ENCODE results near the gene ADGRG3. TPM values are rescaled to one million over a fixed set of nuclear protein-coding genes. Genes with fewer than 3 reads are reported as not detected.

ADGRG3 gene
- total and polyA plus RNA-seq, 2 of the 13 experiments (the other 11 are each of a cell fraction or from before 2014, with no cell fraction given), result 2.7 to 11.8 TPM

DNA sequence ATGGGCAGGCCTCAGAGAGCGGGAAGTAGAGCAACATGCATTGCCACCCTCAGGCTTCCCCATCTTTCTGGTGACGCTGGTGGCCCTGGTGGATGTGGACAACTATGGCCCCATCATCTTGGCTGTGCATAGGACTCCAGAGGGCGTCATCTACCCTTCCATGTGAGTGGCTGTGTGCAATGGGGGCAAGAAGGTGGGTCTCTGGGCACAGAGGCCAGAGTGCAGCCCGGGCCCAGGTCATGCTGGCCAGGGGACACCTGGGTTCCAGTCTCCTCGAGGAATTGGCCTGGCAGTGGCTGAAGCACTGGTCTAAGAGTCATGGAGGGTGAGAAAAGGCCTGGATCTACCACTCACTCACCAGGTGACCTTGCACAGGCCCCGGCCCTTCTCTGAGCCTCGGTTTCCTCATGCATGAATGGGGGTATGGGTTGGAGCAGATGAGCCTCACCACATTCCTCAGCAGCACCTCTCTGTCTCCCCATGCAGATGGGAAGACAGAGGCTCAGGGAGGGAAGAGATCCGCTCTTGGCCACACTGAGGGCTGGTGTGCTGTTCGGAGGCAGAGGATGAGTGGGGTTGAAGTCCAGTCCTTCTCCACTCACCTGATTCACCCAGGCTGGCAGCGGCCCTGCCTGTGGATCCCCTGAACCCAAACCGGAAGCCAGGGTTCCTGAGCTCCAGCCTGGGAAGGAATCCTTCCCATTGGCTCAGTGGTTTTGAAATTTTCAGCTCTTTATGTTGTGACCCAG lies 7.2 kb upstream of the ADGRG3 start (continued):
- TF ChIP-seq RXRB (CRISPR knock-in tag; IDR thresholded peaks at IDR 0.05; ENCODE audit: borderline replicate concordance), result peak; percentile 34; the same call in 1 of the 2 replicates
- TF ChIP-seq NONO (IDR thresholded peaks at IDR 0.05), result no peak
- TF ChIP-seq NONO (CRISPR knock-in tag; conservative IDR thresholded peaks at IDR 0.05), result no peak
- TF ChIP-seq SNRNP70 (IDR thresholded peaks at IDR 0.05; ENCODE audit: low read depth, low read length), result no peak
- no peak for TF ChIP-seq PRMT3 (CRISPR knock-in tag; IDR thresholded peaks at IDR 0.05; ENCODE audit: borderline replicate concordance, low read depth)
- TF ChIP-seq, protein P1, sequence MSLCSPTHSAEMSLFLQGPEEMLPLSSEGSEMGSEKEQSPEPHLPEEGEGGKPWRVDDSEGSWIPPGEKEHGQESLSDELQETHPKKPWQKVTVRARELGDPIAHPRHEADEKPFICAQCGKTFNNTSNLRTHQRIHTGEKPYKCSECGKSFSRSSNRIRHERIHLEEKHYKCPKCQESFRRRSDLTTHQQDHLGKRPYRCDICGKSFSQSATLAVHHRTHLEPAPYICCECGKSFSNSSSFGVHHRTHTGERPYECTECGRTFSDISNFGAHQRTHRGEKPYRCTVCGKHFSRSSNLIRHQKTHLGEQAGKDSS (CRISPR knock-in tag; IDR thresholded peaks at IDR 0.05; ENCODE audit: borderline replicate concordance, low read depth), result 0 out of 2 replicates have a peak, but pooled peaks have one; percentile 25
- no peak; the same call in 1 of the 2 replicates for TF ChIP-seq SMC3 (IDR thresholded peaks at IDR 0.05; ENCODE audit: low read length)
- TF ChIP-seq RAD21 (CRISPR knock-in tag; IDR thresholded peaks at IDR 0.05), result peak; percentile 54
- TF ChIP-seq HNRNPH1 (optimal IDR thresholded peaks at IDR 0.05; ENCODE audit: low read depth, low read length), result no peak
- TF ChIP-seq ZSCAN25 (CRISPR knock-in tag; IDR thresholded peaks at IDR 0.05), result no peak
- TF ChIP-seq RCOR2 (CRISPR knock-in tag; IDR thresholded peaks at IDR 0.05), result no peak
- TF ChIP-seq ZNF562 (CRISPR knock-in tag; IDR thresholded peaks at IDR 0.05; ENCODE audit: borderline replicate concordance), result no peak
- TF ChIP-seq ZNF329 (CRISPR knock-in tag; IDR thresholded peaks at IDR 0.05; ENCODE audit: low read depth), result no peak
- TF ChIP-seq ZNF44 (CRISPR knock-in tag; IDR thresholded peaks at IDR 0.05), result no peak; the same call in 1 of the 2 replicates
- TF ChIP-seq MIER3 (CRISPR knock-in tag; IDR thresholded peaks at IDR 0.05; ENCODE audit: borderline replicate concordance), result no peak
- peak; percentile 48 for TF ChIP-seq SALL1 (CRISPR knock-in tag; IDR thresholded peaks at IDR 0.05)
- TF ChIP-seq ZNF468 (CRISPR knock-in tag; IDR thresholded peaks at IDR 0.05), result no peak
- no peak for TF ChIP-seq CENPX (CRISPR knock-in tag; IDR thresholded peaks at IDR 0.05)
- no peak for TF ChIP-seq ZNF546 (CRISPR knock-in tag; conservative IDR thresholded peaks at IDR 0.05)
- peak; percentile 60 for TF ChIP-seq GATAD2A (CRISPR knock-in tag; IDR thresholded peaks at IDR 0.05)
- no peak for TF ChIP-seq FOXM1 (CRISPR knock-in tag; IDR thresholded peaks at IDR 0.05)
- no peak for TF ChIP-seq ZNF138 (CRISPR knock-in tag; IDR thresholded peaks at IDR 0.05; ENCODE audit: low read depth)
- no peak for TF ChIP-seq ZNF367 (CRISPR knock-in tag; IDR thresholded peaks at IDR 0.05; ENCODE audit: borderline replicate concordance)
- TF ChIP-seq, protein P2, sequence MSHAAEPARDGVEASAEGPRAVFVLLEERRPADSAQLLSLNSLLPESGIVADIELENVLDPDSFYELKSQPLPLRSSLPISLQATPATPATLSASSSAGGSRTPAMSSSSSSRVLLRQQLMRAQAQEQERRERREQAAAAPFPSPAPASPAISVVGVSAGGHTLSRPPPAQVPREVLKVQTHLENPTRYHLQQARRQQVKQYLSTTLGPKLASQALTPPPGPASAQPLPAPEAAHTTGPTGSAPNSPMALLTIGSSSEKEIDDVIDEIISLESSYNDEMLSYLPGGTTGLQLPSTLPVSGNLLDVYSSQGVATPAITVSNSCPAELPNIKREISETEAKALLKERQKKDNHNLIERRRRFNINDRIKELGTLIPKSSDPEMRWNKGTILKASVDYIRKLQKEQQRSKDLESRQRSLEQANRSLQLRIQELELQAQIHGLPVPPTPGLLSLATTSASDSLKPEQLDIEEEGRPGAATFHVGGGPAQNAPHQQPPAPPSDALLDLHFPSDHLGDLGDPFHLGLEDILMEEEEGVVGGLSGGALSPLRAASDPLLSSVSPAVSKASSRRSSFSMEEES (CRISPR knock-in tag; IDR thresholded peaks at IDR 0.05), result peak; percentile 80
- TF ChIP-seq, protein P3, sequence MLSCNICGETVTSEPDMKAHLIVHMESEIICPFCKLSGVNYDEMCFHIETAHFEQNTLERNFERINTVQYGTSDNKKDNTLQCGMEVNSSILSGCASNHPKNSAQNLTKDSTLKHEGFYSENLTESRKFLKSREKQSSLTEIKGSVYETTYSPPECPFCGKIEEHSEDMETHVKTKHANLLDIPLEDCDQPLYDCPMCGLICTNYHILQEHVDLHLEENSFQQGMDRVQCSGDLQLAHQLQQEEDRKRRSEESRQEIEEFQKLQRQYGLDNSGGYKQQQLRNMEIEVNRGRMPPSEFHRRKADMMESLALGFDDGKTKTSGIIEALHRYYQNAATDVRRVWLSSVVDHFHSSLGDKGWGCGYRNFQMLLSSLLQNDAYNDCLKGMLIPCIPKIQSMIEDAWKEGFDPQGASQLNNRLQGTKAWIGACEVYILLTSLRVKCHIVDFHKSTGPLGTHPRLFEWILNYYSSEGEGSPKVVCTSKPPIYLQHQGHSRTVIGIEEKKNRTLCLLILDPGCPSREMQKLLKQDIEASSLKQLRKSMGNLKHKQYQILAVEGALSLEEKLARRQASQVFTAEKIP (CRISPR knock-in tag; IDR thresholded peaks at IDR 0.05; ENCODE audit: borderline replicate concordance), result no peak
- 0 out of 2 replicates have a peak, but pooled peaks have one; percentile 49 for TF ChIP-seq ZNF709 (CRISPR knock-in tag; IDR thresholded peaks at IDR 0.05)
- TF ChIP-seq TOPORS (CRISPR knock-in tag; IDR thresholded peaks at IDR 0.05), result no peak
- TF ChIP-seq PLRG1 (conservative IDR thresholded peaks at IDR 0.05), result no peak

Data from HepG2 (cell line).